Neuronal stem cell (in vitro differentiated cells): ENCODE measurements around the gene MPRIP.

Source experiments
- DNase-seq: peaks from one replicate; pipeline ENCODE4 v3.0.0-alpha.2; 2013; ENCODE audit warnings: low spot score
- H2AFZ ChIP-seq: one replicate; pipeline ENCODE4 v1.6.1; 2013; ENCODE audit warnings: mild to moderate bottlenecking, low read length, inconsistent platforms
- H2AK5ac ChIP-seq: 2 replicates; pipeline ENCODE4 v1.6.1; 2013; ENCODE audit warnings: low read depth, mild to moderate bottlenecking, inconsistent platforms, low read length, moderate library complexity, mixed read lengths
- H2BK120ac ChIP-seq: 2 replicates; pipeline ENCODE4 v1.6.1; 2013; ENCODE audit warnings: low read depth, mild to moderate bottlenecking, inconsistent platforms, low read length, moderate library complexity, mixed read lengths
- H2BK12ac ChIP-seq: one replicate; pipeline ENCODE4 v1.6.1; 2013; ENCODE audit warnings: low read length, inconsistent platforms
- H2BK15ac ChIP-seq: 2 replicates; pipeline ENCODE4 v1.6.1; 2013; ENCODE audit warnings: mild to moderate bottlenecking, low read length, inconsistent platforms, mixed read lengths
- H2BK5ac ChIP-seq: one replicate; pipeline ENCODE4 v1.6.1; 2013; ENCODE audit warnings: inconsistent platforms, mild to moderate bottlenecking, low read length, moderate library complexity
- H3K14ac ChIP-seq: one replicate; pipeline ENCODE4 v1.6.1; 2013; ENCODE audit warnings: low read length, inconsistent platforms
- H3K18ac ChIP-seq: 2 replicates; pipeline ENCODE4 v1.6.1; 2013; ENCODE audit warnings: low read length, inconsistent platforms
- H3K23ac ChIP-seq: 2 replicates; pipeline ENCODE4 v1.6.1; 2013; ENCODE audit warnings: low read depth, mild to moderate bottlenecking, mixed read lengths, low read length, inconsistent platforms; ENCODE audit not compliant: poor library complexity
- H3K27ac ChIP-seq: replicated peaks from 3 replicates; pipeline ENCODE4 v1.5.1; 2013; ENCODE audit warnings: low read length, inconsistent platforms
- H3K27me3 ChIP-seq, 3 experiments: 2 replicates each; pipeline ENCODE4 v1.6.1; 2013; ENCODE audit warnings: low read length in 3 of 3, mild to moderate bottlenecking in 2 of 3, inconsistent platforms in 1 of 3, low read depth in 1 of 3, mixed read lengths in 1 of 3, moderate library complexity in 1 of 3; ENCODE audit not compliant: control insufficient read depth in 3 of 3, insufficient read depth in 3 of 3
- H3K36me3 ChIP-seq, 2 donors: replicated peaks in 1 of 2; 2 replicates each; pipeline ENCODE4 v1.6.1; 2013; ENCODE audit warnings: low read length in 2 of 2; ENCODE audit not compliant: control insufficient read depth in 2 of 2, insufficient read depth in 2 of 2
- H3K4ac ChIP-seq: 2 replicates; pipeline ENCODE4 v1.6.1; 2013; ENCODE audit warnings: inconsistent platforms, mild to moderate bottlenecking, low read length, moderate library complexity
- H3K4me1 ChIP-seq, 2 donors: 1 replicate in 1 of 2; 2 replicates in 1 of 2; pipeline ENCODE4 v1.6.1; 2013; ENCODE audit warnings: low read length in 2 of 2, low read depth in 1 of 2; ENCODE audit not compliant: control insufficient read depth in 2 of 2, insufficient read depth in 1 of 2
- H3K4me2 ChIP-seq: one replicate; pipeline ENCODE4 v1.6.1; 2013; ENCODE audit warnings: mild to moderate bottlenecking, low read length, inconsistent platforms; ENCODE audit not compliant: insufficient read depth, poor library complexity, severe bottlenecking
- H3K4me3 ChIP-seq, 2 donors: 2 replicates each; pipeline ENCODE4 v1.5.1; 2013; ENCODE audit warnings: low read length in 2 of 2, mild to moderate bottlenecking in 2 of 2, inconsistent platforms in 1 of 2, moderate library complexity in 1 of 2
- H3K79me1 ChIP-seq: one replicate; pipeline ENCODE4 v1.6.1; 2013; ENCODE audit warnings: low read depth, mild to moderate bottlenecking, inconsistent platforms, low read length, moderate library complexity
- H3K9ac ChIP-seq: one replicate; pipeline ENCODE4 v1.6.1; 2013; ENCODE audit warnings: mild to moderate bottlenecking, low read depth, low read length, inconsistent platforms; ENCODE audit not compliant: poor library complexity
- H3K9me3 ChIP-seq, 2 donors: replicated peaks in 1 of 2; 2 replicates each; pipeline versions ENCODE3 to v1.6.1; 2013; ENCODE audit warnings: low read length in 2 of 2, mild to moderate bottlenecking in 2 of 2, inconsistent platforms in 1 of 2, low read depth in 1 of 2, mixed read lengths in 1 of 2, moderate library complexity in 1 of 2; ENCODE audit not compliant: control insufficient read depth in 2 of 2, insufficient read depth in 1 of 2
- H4K8ac ChIP-seq: one replicate; pipeline ENCODE4 v1.6.1; 2013; ENCODE audit warnings: low read depth, mild to moderate bottlenecking, inconsistent platforms, low read length, moderate library complexity
- H4K91ac ChIP-seq: one replicate; pipeline ENCODE4 v1.6.1; 2013; ENCODE audit warnings: low read length, low read depth, mild to moderate bottlenecking, inconsistent platforms; ENCODE audit not compliant: poor library complexity
- WGBS, 2 donors: extraction: QIAGEN DNeasy Blood & Tissue Kit; methylation state at CpG; one replicate each; pipeline ENCODE4 v1.1.7; 2013; ENCODE audit warnings: missing lambda C conversion rate in 2 of 2, mixed read lengths in 1 of 2; ENCODE audit not compliant: insufficient read length in 2 of 2, insufficient replicate concordance in 1 of 2; ENCODE audit errors: extremely low coverage in 2 of 2; 5-methylcytosine and 5-hydroxymethylcytosine counted together

MPRIP gene

DNA sequence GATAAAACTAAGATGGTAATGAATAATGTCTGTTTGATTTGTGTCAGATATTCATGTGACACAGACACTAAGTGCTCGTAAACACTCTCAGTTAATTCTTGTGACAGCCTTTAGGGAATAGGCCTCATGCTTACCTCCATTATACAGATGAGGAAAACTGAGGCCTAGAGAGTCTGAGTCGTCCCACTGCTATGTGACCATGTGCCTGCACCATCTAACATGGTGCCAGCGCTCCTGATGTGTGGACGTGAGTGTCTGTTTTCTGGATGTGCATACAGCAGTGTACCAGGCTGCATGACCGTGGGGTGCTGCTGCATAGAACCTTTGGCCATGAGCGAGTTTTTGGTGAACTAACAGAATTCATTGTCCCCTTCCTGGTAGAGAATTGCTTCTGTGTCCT is 61.8 kb downstream of the MPRIP start:
- no CpG with 5 or more reads among the region's 6 CpGs for WGBS, 2 donors
- no peak overlapping the region for H2BK120ac ChIP-seq
- no peak overlapping the region for H3K23ac ChIP-seq
- H2BK5ac ChIP-seq: no peak overlapping the region
- no peak overlapping the region for H3K9ac ChIP-seq
- no peak overlapping the region for H3K4me2 ChIP-seq
- H3K9me3 ChIP-seq: no peaks in the 10 kb centered on the region
- peaks cover 0 to 22% of the 10 kb centered on the region in 2 donors for H3K36me3 ChIP-seq
- H3K79me1 ChIP-seq: peaks cover 20% of the 10 kb centered on the region
- no peak overlapping the region for H4K91ac ChIP-seq
- no peak overlapping the region for H3K18ac ChIP-seq
- no peak overlapping the region for H3K4ac ChIP-seq
- H2BK15ac ChIP-seq: no peak overlapping the region
- H3K4me1 ChIP-seq: peaks cover under 1 to 13% of the 10 kb centered on the region in 2 donors
- no peak overlapping the region for H2BK12ac ChIP-seq
- no peak overlapping the region for H3K4me3 ChIP-seq
- no peak overlapping the region for H3K14ac ChIP-seq
- no peak overlapping the region for H2AFZ ChIP-seq
- no peak overlapping the region for H3K27ac ChIP-seq
- no peak for DNase-seq
- no peaks in the 10 kb centered on the region for H3K27me3 ChIP-seq
- H2AK5ac ChIP-seq: no peak overlapping the region
- no peak overlapping the region for H4K8ac ChIP-seq

- Histone ChIP-seq H3K9ac (no peak overlapping the region), H3K4me2 (no peak overlapping the region), H3K4me1 (peaks cover 0 to 12% of the 10 kb centered on the region in 2 donors), H3K4me3 (no peak overlapping the region), H3K79me1 (peaks cover 20% of the 10 kb centered on the region), H4K8ac (no peak overlapping the region), H3K27me3 (no peaks in the 10 kb centered on the region), H2BK5ac (no peak overlapping the region), H3K27ac (no peak overlapping the region), H4K91ac (no peak overlapping the region), H2BK15ac (no peak overlapping the region), H3K9me3 (no peaks in the 10 kb centered on the region), H3K4ac (no peak overlapping the region), H2BK12ac (no peak overlapping the region), H2BK120ac (peak overlapping the region; percentile 26), H3K23ac (no peak overlapping the region), H3K14ac (no peak overlapping the region), H3K18ac (no peak overlapping the region), H3K36me3 (peaks cover 0 to 22% of the 10 kb centered on the region in 2 donors), H2AFZ (no peak overlapping the region), H2AK5ac (no peak overlapping the region)
- no CpG with 5 or more reads among the region's 11 CpGs for WGBS, 2 donors
- no peak for DNase-seq
These were observed 62.2 kb downstream of the MPRIP start for GRCh38 chr17:17104494-17104893.

DNA sequence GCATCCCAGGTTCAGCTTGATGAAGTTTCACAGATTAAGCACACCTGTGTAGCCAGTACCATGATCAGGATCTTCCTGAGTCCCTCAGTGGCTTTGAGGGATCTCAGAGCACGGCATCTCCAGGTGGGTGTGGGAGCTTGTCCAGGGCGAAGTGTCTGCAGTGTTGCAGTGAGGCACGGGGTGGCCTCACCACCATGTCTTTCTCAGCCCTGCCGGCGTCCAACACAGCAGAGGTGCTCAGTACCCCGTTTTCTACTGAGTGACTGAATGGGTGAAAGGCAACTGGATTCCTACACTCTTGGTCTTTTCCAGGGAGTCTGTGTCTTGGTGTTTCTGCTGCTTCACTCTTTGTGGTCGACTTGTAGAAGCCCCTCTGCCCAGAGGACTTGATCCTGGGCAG is 63.7 kb downstream of the MPRIP start:
- H2BK5ac ChIP-seq: no peak overlapping the region
- H3K27ac ChIP-seq: no peak overlapping the region
- no peak overlapping the region for H2BK120ac ChIP-seq
- DNase-seq: no peak
- H3K36me3 ChIP-seq: peaks cover 0 to 26% of the 10 kb centered on the region in 2 donors
- H2BK12ac ChIP-seq: no peak overlapping the region
- H4K91ac ChIP-seq: no peak overlapping the region
- no peak overlapping the region for H3K9ac ChIP-seq
- no CpG with 5 or more reads among the region's 7 CpGs for WGBS, 2 donors
- no peak overlapping the region for H3K4me3 ChIP-seq
- H3K9me3 ChIP-seq: no peaks in the 10 kb centered on the region
- no peak overlapping the region for H2BK15ac ChIP-seq
- H3K4me2 ChIP-seq: no peak overlapping the region
- H3K79me1 ChIP-seq: peaks cover 17% of the 10 kb centered on the region
- no peak overlapping the region for H3K18ac ChIP-seq
- no peaks in the 10 kb centered on the region for H3K27me3 ChIP-seq
- no peak overlapping the region for H2AK5ac ChIP-seq
- no peak overlapping the region for H3K23ac ChIP-seq
- peaks cover 0 to 12% of the 10 kb centered on the region in 2 donors for H3K4me1 ChIP-seq
- H2AFZ ChIP-seq: no peak overlapping the region
- H3K14ac ChIP-seq: no peak overlapping the region
- H3K4ac ChIP-seq: no peak overlapping the region
- H4K8ac ChIP-seq: no peak overlapping the region

DNA sequence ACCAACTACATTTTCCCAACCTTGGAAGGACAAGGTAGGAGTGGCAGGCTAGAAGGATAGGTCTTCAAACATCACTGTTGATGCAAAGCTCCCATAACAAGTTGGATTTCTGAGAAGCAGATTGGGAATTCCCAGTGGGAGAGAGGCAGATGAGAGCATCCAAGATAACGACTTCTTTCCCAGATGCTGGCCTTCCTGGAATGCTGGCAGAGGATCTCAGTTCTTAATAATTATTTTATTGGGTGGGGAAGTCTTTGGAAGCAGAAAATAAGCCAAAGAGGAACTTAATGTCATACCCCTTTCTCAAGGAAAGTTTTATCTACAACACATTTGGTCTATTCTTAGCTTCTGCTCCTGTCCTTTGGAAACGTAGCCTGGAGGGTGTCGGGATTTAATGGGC is 64.5 kb downstream of the MPRIP start:
- no peak overlapping the region for H3K27ac ChIP-seq
- no peak overlapping the region for H2AFZ ChIP-seq
- no peaks in the 10 kb centered on the region for H3K27me3 ChIP-seq
- H3K36me3 ChIP-seq: peaks cover 0 to 26% of the 10 kb centered on the region in 2 donors
- H3K14ac ChIP-seq: no peak overlapping the region
- no peak overlapping the region for H3K4me2 ChIP-seq
- H3K4me1 ChIP-seq: peaks cover 0 to 12% of the 10 kb centered on the region in 2 donors
- H4K8ac ChIP-seq: no peak overlapping the region
- H3K79me1 ChIP-seq: peaks cover 17% of the 10 kb centered on the region
- H3K9ac ChIP-seq: no peak overlapping the region
- DNase-seq: no peak
- H2AK5ac ChIP-seq: no peak overlapping the region
- H3K9me3 ChIP-seq: no peaks in the 10 kb centered on the region
- H2BK12ac ChIP-seq: no peak overlapping the region
- H3K23ac ChIP-seq: no peak overlapping the region
- H4K91ac ChIP-seq: no peak overlapping the region
- no peak overlapping the region for H3K4me3 ChIP-seq
- no CpG with 5 or more reads among the region's 3 CpGs for WGBS, 2 donors
- no peak overlapping the region for H2BK120ac ChIP-seq
- H2BK5ac ChIP-seq: no peak overlapping the region
- H2BK15ac ChIP-seq: no peak overlapping the region
- H3K4ac ChIP-seq: no peak overlapping the region
- H3K18ac ChIP-seq: no peak overlapping the region
